ENCODE data around the gene BLOC1S5. TPM values are rescaled to one million over a fixed set of nuclear protein-coding genes. Genes with fewer than 3 reads are reported as not detected.

BLOC1S5 gene
- total and polyA plus RNA-seq, 2 of the 13 experiments (the other 11 are each of a cell fraction or from before 2014, with no cell fraction given), result 10.5 to 41.5 TPM

DNA sequence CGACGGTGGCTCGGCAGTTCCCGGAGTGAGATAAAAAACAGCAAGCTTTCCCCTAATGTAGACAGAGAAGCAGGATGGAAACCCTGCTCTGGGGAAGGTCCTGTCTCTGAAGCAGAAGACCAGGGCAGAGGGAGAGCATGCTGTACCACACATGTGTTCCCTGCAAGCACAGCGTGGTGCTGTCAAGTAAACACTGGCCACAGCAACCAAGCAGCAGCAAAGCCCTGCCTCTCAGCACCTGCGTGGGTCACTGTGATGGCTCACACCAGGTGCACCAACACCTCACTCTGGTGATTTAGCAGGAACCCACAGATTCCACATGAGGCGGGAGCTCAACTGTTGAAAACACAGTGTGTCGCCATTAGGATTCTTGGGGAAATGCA is 88.4 kb downstream of the BLOC1S5 start (continued):
- TF ChIP-seq, protein P1, sequence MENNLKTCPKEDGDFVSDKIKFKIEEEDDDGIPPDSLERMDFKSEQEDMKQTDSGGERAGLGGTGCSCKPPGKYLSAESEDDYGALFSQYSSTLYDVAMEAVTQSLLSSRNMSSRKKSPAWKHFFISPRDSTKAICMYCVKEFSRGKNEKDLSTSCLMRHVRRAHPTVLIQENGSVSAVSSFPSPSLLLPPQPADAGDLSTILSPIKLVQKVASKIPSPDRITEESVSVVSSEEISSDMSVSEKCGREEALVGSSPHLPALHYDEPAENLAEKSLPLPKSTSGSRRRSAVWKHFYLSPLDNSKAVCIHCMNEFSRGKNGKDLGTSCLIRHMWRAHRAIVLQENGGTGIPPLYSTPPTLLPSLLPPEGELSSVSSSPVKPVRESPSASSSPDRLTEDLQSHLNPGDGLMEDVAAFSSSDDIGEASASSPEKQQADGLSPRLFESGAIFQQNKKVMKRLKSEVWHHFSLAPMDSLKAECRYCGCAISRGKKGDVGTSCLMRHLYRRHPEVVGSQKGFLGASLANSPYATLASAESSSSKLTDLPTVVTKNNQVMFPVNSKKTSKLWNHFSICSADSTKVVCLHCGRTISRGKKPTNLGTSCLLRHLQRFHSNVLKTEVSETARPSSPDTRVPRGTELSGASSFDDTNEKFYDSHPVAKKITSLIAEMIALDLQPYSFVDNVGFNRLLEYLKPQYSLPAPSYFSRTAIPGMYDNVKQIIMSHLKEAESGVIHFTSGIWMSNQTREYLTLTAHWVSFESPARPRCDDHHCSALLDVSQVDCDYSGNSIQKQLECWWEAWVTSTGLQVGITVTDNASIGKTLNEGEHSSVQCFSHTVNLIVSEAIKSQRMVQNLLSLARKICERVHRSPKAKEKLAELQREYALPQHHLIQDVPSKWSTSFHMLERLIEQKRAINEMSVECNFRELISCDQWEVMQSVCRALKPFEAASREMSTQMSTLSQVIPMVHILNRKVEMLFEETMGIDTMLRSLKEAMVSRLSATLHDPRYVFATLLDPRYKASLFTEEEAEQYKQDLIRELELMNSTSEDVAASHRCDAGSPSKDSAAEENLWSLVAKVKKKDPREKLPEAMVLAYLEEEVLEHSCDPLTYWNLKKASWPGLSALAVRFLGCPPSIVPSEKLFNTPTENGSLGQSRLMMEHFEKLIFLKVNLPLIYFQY (CRISPR knock-in tag; IDR thresholded peaks at IDR 0.05; ENCODE audit: borderline replicate concordance), result no peak
- TF ChIP-seq, protein P2, sequence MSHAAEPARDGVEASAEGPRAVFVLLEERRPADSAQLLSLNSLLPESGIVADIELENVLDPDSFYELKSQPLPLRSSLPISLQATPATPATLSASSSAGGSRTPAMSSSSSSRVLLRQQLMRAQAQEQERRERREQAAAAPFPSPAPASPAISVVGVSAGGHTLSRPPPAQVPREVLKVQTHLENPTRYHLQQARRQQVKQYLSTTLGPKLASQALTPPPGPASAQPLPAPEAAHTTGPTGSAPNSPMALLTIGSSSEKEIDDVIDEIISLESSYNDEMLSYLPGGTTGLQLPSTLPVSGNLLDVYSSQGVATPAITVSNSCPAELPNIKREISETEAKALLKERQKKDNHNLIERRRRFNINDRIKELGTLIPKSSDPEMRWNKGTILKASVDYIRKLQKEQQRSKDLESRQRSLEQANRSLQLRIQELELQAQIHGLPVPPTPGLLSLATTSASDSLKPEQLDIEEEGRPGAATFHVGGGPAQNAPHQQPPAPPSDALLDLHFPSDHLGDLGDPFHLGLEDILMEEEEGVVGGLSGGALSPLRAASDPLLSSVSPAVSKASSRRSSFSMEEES (CRISPR knock-in tag; IDR thresholded peaks at IDR 0.05), result no peak
- TF ChIP-seq, protein P3, sequence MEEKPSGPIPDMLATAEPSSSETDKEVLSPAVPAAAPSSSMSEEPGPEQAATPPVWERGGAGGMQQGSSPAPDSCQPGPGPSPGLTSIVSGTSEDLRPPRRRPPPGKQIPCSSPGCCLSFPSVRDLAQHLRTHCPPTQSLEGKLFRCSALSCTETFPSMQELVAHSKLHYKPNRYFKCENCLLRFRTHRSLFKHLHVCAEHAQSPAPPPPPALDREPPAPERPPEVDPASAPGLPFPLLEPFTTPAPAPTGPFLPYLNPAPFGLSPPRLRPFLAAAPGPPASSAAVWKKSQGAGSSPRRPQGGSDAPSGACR (CRISPR knock-in tag; IDR thresholded peaks at IDR 0.05), result no peak
- TF ChIP-seq, protein P4, sequence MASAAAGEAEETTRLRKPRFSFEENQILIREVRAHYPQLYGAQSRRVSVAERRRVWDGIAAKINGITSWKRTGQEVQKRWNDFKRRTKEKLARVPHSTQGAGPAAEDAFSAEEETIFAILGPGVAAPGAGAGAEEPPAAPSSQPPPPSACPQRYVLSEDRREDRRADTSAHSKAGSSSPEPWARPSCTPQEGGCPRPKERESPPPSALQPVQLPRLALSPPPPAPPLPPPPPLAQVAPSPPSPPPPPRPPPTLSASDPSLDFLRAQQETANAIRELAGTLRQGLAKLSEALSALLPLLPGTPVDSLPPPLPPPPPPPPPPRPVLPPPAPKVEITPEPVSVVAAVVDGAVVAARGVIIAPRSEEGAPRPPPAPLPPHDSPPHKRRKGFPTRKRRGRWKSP (CRISPR knock-in tag; IDR thresholded peaks at IDR 0.05), result no peak
- no peak for TF ChIP-seq U2AF2 (IDR thresholded peaks at IDR 0.05; ENCODE audit: low read depth, low read length)
- no peak for TF ChIP-seq ZNF33A (CRISPR knock-in tag; IDR thresholded peaks at IDR 0.05; ENCODE audit: borderline replicate concordance)
- TF ChIP-seq ZSCAN29 (CRISPR knock-in tag; conservative IDR thresholded peaks at IDR 0.05), result 0 out of 2 replicates have a peak, but pooled peaks have one; percentile 10
- no peak for TF ChIP-seq ZNF12 (CRISPR knock-in tag; IDR thresholded peaks at IDR 0.05)
- peak; percentile 20 for TF ChIP-seq SALL1 (CRISPR knock-in tag; IDR thresholded peaks at IDR 0.05)
- no peak for TF ChIP-seq U2AF1 (optimal IDR thresholded peaks at IDR 0.05; ENCODE audit: low read depth, low read length)
- TF ChIP-seq POLR2AphosphoS2 (IDR thresholded peaks at IDR 0.05; ENCODE audit: low read depth, low read length), result no peak
- TF ChIP-seq TEAD2 (CRISPR knock-in tag; IDR thresholded peaks at IDR 0.05), result no peak
- TF ChIP-seq, protein P5, sequence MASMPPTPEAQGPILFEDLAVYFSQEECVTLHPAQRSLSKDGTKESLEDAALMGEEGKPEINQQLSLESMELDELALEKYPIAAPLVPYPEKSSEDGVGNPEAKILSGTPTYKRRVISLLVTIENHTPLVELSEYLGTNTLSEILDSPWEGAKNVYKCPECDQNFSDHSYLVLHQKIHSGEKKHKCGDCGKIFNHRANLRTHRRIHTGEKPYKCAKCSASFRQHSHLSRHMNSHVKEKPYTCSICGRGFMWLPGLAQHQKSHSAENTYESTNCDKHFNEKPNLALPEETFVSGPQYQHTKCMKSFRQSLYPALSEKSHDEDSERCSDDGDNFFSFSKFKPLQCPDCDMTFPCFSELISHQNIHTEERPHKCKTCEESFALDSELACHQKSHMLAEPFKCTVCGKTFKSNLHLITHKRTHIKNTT (CRISPR knock-in tag; IDR thresholded peaks at IDR 0.05), result no peak
- 0 out of 2 replicates have a peak, but pooled peaks have one; percentile 57 for TF ChIP-seq EEA1 (CRISPR knock-in tag; IDR thresholded peaks at IDR 0.05; ENCODE audit: borderline replicate concordance)
- no peak for TF ChIP-seq ZNF777 (CRISPR knock-in tag; IDR thresholded peaks at IDR 0.05)
- TF ChIP-seq TAF15 (IDR thresholded peaks at IDR 0.05; ENCODE audit: low read depth, low read length, poor library complexity, severe bottlenecking), result no peak
- TF ChIP-seq, protein P6, sequence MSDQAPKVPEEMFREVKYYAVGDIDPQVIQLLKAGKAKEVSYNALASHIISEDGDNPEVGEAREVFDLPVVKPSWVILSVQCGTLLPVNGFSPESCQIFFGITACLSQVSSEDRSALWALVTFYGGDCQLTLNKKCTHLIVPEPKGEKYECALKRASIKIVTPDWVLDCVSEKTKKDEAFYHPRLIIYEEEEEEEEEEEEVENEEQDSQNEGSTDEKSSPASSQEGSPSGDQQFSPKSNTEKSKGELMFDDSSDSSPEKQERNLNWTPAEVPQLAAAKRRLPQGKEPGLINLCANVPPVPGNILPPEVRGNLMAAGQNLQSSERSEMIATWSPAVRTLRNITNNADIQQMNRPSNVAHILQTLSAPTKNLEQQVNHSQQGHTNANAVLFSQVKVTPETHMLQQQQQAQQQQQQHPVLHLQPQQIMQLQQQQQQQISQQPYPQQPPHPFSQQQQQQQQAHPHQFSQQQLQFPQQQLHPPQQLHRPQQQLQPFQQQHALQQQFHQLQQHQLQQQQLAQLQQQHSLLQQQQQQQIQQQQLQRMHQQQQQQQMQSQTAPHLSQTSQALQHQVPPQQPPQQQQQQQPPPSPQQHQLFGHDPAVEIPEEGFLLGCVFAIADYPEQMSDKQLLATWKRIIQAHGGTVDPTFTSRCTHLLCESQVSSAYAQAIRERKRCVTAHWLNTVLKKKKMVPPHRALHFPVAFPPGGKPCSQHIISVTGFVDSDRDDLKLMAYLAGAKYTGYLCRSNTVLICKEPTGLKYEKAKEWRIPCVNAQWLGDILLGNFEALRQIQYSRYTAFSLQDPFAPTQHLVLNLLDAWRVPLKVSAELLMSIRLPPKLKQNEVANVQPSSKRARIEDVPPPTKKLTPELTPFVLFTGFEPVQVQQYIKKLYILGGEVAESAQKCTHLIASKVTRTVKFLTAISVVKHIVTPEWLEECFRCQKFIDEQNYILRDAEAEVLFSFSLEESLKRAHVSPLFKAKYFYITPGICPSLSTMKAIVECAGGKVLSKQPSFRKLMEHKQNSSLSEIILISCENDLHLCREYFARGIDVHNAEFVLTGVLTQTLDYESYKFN (CRISPR knock-in tag; conservative IDR thresholded peaks at IDR 0.05), result no peak
- no peak for TF ChIP-seq JUN (CRISPR knock-in tag; IDR thresholded peaks at IDR 0.05)
